ENCODE measurements around the gene ACTMAP. TPM values are rescaled to one million over a fixed set of nuclear protein-coding genes. Genes with fewer than 3 reads are reported as not detected.

ACTMAP gene
- total and polyA plus RNA-seq, 9 of the 15 experiments (the other 6 are each of a cell fraction or from before 2014, with no cell fraction given) = 1.7 to 16.6 (median 4.9) TPM

DNA sequence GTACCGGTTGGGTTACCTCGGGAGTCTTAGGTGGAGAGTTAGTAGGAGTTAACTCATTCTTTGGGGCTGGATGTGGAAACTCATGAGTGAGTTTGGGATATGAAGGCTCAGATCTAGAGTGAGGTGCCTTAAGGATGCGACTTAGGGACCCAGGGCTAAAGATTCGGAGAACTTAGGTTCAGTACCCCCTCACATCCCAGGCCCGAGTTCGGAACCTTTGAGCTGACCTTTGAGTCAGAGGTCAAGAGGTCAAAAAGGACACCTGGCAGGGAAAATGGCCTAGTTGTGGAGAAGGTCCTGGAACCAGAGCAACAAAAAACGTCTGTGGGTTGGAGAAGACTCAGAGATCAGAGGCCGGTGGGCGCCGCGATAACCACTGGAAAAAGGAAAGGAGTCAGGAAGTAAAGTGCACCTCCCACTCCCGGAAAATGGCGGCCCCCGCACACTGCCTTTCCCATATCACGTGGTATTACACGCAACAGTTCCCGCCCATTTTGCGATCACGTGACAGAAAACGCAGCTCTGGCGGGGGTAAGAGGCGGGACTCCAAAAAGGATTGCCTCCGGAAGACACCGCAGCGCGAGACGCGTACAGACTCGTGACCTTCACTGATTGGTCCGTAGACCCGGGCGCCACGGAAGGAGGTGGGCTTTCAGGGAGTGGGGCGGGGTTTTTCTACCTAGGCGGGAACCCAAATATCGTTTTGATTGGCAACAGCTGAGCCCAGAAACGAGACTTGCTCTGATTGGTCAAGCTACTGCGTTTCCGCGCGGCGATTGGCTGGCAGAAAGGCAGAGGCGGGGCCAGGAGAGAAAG, at the start of gene ACTMAP (continued):
- TF ChIP-seq PHF8 (IDR thresholded peaks at IDR 0.05; ENCODE audit: borderline replicate concordance, low read length) = peak; percentile 43; the same call in 1 of the 2 replicates
- no peak; the same call in 1 of the 2 replicates for TF ChIP-seq ZBED1 (IDR thresholded peaks at IDR 0.05)
- peak; percentile 18 for TF ChIP-seq KDM5B (IDR thresholded peaks at IDR 0.05; ENCODE audit: insufficient replicate concordance, low read depth, low read length)
- TF ChIP-seq HES1 (IDR thresholded peaks at IDR 0.05; ENCODE audit: low read depth) = peak; percentile 21; the same call in 1 of the 2 replicates
- TF ChIP-seq, protein P1, sequence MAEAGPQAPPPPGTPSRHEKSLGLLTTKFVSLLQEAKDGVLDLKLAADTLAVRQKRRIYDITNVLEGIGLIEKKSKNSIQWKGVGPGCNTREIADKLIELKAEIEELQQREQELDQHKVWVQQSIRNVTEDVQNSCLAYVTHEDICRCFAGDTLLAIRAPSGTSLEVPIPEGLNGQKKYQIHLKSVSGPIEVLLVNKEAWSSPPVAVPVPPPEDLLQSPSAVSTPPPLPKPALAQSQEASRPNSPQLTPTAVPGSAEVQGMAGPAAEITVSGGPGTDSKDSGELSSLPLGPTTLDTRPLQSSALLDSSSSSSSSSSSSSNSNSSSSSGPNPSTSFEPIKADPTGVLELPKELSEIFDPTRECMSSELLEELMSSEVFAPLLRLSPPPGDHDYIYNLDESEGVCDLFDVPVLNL (CRISPR knock-in tag; IDR thresholded peaks at IDR 0.05; ENCODE audit: low read depth) = peak; percentile 85
- peak; percentile 23; the same call in 1 of the 2 replicates for TF ChIP-seq POLR2AphosphoS5 (IDR thresholded peaks at IDR 0.05; ENCODE audit: control insufficient read depth, insufficient read depth, low read depth, low read length)
- 0 out of 2 replicates have a peak, but pooled peaks have one; percentile 52 for TF ChIP-seq AFF4 (CRISPR knock-in tag; IDR thresholded peaks at IDR 0.05)
- TF ChIP-seq KLF13 (tag; IDR thresholded peaks at IDR 0.05; ENCODE audit: borderline replicate concordance, low read depth) = peak; percentile 54; the same call in 1 of the 2 replicates
- TF ChIP-seq ESRRA (IDR thresholded peaks at IDR 0.05; ENCODE audit: borderline replicate concordance, low read depth) = peak; percentile 99
- TF ChIP-seq ZNF586 (CRISPR knock-in tag; conservative IDR thresholded peaks at IDR 0.05) = no peak
- TF ChIP-seq RBM25 (IDR thresholded peaks at IDR 0.05; ENCODE audit: low read depth, low read length, severe bottlenecking) = peak; percentile 90
- TF ChIP-seq SUPT5H (IDR thresholded peaks at IDR 0.05) = peak; percentile 45
- TF ChIP-seq PTRF (tag; IDR thresholded peaks at IDR 0.05) = no peak; the same call in 1 of the 2 replicates
- no peak for TF ChIP-seq MAFK (IDR thresholded peaks at IDR 0.05; ENCODE audit: low read length)
- no peak; a peak in 1 of 4 replicates for TF ChIP-seq SIN3A (IDR thresholded peaks at IDR 0.05; ENCODE audit: borderline replicate concordance in 2 of 2, control insufficient read depth in 1 of 2, low read depth in 2 of 2, low read length in 2 of 2)
- no peak for TF ChIP-seq MYNN (IDR thresholded peaks at IDR 0.05)
- no peak for TF ChIP-seq MYNN (CRISPR knock-in tag; IDR thresholded peaks at IDR 0.05)
- TF ChIP-seq, protein P2, sequence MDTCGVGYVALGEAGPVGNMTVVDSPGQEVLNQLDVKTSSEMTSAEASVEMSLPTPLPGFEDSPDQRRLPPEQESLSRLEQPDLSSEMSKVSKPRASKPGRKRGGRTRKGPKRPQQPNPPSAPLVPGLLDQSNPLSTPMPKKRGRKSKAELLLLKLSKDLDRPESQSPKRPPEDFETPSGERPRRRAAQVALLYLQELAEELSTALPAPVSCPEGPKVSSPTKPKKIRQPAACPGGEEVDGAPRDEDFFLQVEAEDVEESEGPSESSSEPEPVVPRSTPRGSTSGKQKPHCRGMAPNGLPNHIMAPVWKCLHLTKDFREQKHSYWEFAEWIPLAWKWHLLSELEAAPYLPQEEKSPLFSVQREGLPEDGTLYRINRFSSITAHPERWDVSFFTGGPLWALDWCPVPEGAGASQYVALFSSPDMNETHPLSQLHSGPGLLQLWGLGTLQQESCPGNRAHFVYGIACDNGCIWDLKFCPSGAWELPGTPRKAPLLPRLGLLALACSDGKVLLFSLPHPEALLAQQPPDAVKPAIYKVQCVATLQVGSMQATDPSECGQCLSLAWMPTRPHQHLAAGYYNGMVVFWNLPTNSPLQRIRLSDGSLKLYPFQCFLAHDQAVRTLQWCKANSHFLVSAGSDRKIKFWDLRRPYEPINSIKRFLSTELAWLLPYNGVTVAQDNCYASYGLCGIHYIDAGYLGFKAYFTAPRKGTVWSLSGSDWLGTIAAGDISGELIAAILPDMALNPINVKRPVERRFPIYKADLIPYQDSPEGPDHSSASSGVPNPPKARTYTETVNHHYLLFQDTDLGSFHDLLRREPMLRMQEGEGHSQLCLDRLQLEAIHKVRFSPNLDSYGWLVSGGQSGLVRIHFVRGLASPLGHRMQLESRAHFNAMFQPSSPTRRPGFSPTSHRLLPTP (IDR thresholded peaks at IDR 0.05; ENCODE audit: borderline replicate concordance, extremely low read depth, insufficient read length) = no peak

All from K562 (cell line).